Measurements from ENCODE around the gene UQCR10.

The UQCR10 gene

DNA sequence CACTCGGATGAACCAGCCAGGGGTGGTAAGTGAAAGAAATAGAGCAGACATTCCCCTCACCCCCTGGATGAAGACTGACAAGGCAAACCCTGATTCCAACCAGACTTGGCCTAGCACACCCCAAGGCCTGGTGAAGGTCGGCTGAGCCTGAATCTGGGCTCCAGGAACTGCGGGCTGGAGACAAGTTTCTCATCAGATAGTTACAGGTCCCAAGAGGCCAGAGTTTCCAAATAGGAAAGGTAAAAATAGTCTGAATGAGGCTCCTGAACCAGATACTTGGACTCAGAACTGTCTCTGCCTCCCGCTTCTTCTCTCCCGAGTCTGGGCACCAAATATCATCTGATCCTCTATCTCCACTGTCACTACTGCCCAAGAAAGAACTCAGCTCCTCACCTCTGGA, 8.2 kb upstream of the UQCR10 start:
- Histone ChIP-seq H3K27me3 (ENCODE audit: insufficient read depth, poor library complexity, severe bottlenecking) (no peaks in the 10 kb centered on the region), H3K4me3 (replicated peaks; ENCODE audit: insufficient read depth, low read length) (no peak overlapping the region), H3K27ac (replicated peaks) (no peak overlapping the region)
- no peak for TF ChIP-seq GABPA (IDR thresholded peaks at IDR 0.05; ENCODE audit: low read depth)
- TF ChIP-seq, protein P1, sequence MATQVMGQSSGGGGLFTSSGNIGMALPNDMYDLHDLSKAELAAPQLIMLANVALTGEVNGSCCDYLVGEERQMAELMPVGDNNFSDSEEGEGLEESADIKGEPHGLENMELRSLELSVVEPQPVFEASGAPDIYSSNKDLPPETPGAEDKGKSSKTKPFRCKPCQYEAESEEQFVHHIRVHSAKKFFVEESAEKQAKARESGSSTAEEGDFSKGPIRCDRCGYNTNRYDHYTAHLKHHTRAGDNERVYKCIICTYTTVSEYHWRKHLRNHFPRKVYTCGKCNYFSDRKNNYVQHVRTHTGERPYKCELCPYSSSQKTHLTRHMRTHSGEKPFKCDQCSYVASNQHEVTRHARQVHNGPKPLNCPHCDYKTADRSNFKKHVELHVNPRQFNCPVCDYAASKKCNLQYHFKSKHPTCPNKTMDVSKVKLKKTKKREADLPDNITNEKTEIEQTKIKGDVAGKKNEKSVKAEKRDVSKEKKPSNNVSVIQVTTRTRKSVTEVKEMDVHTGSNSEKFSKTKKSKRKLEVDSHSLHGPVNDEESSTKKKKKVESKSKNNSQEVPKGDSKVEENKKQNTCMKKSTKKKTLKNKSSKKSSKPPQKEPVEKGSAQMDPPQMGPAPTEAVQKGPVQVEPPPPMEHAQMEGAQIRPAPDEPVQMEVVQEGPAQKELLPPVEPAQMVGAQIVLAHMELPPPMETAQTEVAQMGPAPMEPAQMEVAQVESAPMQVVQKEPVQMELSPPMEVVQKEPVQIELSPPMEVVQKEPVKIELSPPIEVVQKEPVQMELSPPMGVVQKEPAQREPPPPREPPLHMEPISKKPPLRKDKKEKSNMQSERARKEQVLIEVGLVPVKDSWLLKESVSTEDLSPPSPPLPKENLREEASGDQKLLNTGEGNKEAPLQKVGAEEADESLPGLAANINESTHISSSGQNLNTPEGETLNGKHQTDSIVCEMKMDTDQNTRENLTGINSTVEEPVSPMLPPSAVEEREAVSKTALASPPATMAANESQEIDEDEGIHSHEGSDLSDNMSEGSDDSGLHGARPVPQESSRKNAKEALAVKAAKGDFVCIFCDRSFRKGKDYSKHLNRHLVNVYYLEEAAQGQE (IDR thresholded peaks at IDR 0.05; ENCODE audit: insufficient replicate concordance, low read depth) = no peak
- TF ChIP-seq POLR2AphosphoS5 (IDR thresholded peaks at IDR 0.05; ENCODE audit: low read depth) = no peak
- TF ChIP-seq, protein P2, sequence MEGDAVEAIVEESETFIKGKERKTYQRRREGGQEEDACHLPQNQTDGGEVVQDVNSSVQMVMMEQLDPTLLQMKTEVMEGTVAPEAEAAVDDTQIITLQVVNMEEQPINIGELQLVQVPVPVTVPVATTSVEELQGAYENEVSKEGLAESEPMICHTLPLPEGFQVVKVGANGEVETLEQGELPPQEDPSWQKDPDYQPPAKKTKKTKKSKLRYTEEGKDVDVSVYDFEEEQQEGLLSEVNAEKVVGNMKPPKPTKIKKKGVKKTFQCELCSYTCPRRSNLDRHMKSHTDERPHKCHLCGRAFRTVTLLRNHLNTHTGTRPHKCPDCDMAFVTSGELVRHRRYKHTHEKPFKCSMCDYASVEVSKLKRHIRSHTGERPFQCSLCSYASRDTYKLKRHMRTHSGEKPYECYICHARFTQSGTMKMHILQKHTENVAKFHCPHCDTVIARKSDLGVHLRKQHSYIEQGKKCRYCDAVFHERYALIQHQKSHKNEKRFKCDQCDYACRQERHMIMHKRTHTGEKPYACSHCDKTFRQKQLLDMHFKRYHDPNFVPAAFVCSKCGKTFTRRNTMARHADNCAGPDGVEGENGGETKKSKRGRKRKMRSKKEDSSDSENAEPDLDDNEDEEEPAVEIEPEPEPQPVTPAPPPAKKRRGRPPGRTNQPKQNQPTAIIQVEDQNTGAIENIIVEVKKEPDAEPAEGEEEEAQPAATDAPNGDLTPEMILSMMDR (IDR thresholded peaks at IDR 0.05; ENCODE audit: insufficient read depth, low read length) = no peak
- no peak for TF ChIP-seq SPI1 (IDR thresholded peaks at IDR 0.05; ENCODE audit: borderline replicate concordance, low read depth)
- DNase-seq (ENCODE audit: low read depth in 1 of 2, low spot score in 1 of 2) = no peak

DNA sequence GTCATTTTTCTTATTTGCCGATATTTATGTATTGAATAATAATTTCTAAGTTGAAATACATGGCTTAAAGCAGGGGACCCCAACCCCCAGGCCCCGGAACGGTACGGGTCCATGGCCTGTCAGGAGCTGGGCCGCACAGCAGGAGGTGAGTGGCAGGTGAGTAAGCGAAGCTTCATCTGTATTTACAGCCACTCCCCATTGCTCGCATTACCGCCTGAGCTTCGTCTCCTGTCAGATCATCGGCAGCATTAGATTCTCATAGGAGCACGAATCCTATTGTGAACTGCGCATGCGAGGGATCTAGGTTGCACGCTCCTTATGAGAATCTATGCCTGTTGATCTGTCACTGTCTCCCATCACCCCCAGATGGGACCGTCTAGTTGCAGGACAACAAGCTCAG, 4.9 kb upstream of the UQCR10 start:
- Histone ChIP-seq H3K4me3 (replicated peaks; ENCODE audit: insufficient read depth, low read length) (no peak overlapping the region), H3K27ac (replicated peaks) (no peak overlapping the region), H3K27me3 (ENCODE audit: insufficient read depth, poor library complexity, severe bottlenecking) (no peaks in the 10 kb centered on the region)
- no peak for DNase-seq (ENCODE audit: low read depth in 1 of 2, low spot score in 1 of 2)
- TF ChIP-seq, protein P1 (IDR thresholded peaks at IDR 0.05; ENCODE audit: insufficient replicate concordance, low read depth) = no peak
- TF ChIP-seq SPI1 (IDR thresholded peaks at IDR 0.05; ENCODE audit: borderline replicate concordance, low read depth) = no peak
- TF ChIP-seq, protein P2 (IDR thresholded peaks at IDR 0.05; ENCODE audit: insufficient read depth, low read length) = no peak
- TF ChIP-seq GABPA (IDR thresholded peaks at IDR 0.05; ENCODE audit: low read depth) = no peak
- no peak for TF ChIP-seq POLR2AphosphoS5 (IDR thresholded peaks at IDR 0.05; ENCODE audit: low read depth)

DNA sequence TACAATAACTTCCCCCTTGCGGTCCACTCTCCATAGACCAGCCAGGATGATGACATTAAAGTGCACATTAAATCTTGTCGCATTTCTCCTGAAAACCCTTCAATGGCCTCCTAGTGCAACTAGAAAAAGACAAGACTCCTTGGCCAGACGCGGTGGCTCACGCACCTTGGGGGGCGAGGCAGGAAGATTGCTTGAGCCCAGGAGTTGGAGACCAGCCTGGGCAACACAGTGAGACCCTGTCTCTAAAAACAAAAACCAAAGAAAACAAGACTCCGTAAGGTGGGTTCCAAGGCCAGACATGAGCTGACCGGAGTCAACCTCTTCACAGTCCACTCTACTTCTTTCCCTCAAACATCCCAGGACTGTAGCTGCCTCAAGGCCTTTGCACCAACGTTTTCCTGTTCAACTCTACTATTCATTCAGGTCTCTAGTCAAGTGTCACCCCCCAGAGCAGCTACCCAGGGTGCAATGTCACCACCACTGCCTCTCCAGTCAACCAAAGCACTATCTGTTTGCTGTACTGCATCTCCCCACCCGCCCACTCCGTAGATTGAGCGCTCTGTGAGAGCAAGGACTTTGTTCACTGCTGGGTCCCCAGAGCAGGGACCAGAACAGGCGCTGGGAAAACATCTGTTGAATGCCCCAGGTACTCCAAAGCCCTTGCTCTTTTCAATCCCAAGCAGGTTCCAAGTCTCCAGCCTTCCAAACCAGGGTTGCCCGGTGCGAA, 1.1 kb upstream of the UQCR10 start:
- peak in 1 of 2 experiments; percentile 49 for DNase-seq (ENCODE audit: low read depth in 1 of 2, low spot score in 1 of 2)
- peak overlapping the region; percentile 75 for H3K27ac ChIP-seq (replicated peaks)
- TF ChIP-seq POLR2AphosphoS5 (IDR thresholded peaks at IDR 0.05; ENCODE audit: low read depth) (no peak), SPI1 (IDR thresholded peaks at IDR 0.05; ENCODE audit: borderline replicate concordance, low read depth) (no peak), GABPA (IDR thresholded peaks at IDR 0.05; ENCODE audit: low read depth) (no peak)
- TF ChIP-seq, protein P2 (IDR thresholded peaks at IDR 0.05; ENCODE audit: insufficient read depth, low read length) = no peak
- TF ChIP-seq, protein P1 (IDR thresholded peaks at IDR 0.05; ENCODE audit: insufficient replicate concordance, low read depth) = no peak

More for the DNA sequence above, 1.1 kb upstream of the UQCR10 start:
- H3K4me3 ChIP-seq (replicated peaks; ENCODE audit: insufficient read depth, low read length) = peak overlapping the region; percentile 80
- no peaks in the 10 kb centered on the region for H3K27me3 ChIP-seq (ENCODE audit: insufficient read depth, poor library complexity, severe bottlenecking)
